HepG2 (cell line): ENCODE measurements around the gene CAMSAP1. TPM values are rescaled to one million over a fixed set of nuclear protein-coding genes. Genes with fewer than 3 reads are reported as not detected.

ENCODE experiments used
- ATAC-seq: fragments of 200-7000 bp; cut with Tn5 transposase; 3 replicates; pipeline ENCODE4 v1.9.1; 2020; ENCODE audit warnings: mild to moderate bottlenecking, moderate library complexity
- BruUV-seq: library from RNA; stranded (reverse); fragments of 400-500 nt; replicated peaks from 2 replicates; lab custom pipeline; 2021; lab: Mats Ljungman, UMichigan
- CTCF ChIA-PET: fragments of 300-600 bp; formaldehyde crosslinking; extraction: SDS; loops from one replicate; lab custom pipeline; 2021; ENCODE audit warnings: low total read pairs, inconsistent platforms, low intra/inter-chr PET ratio; lab: Yijun Ruan, JAX
- POLR2A ChIA-PET: fragments of 350-600 bp; sonication (Branson Sonifier 250); formaldehyde crosslinking; loops from one replicate; lab custom pipeline; 2020; ENCODE audit warnings: antibody characterized with exemption, inconsistent platforms; lab: Yijun Ruan, JAX
- DNase-seq: peaks from one replicate; pipeline ENCODE4 v3.0.0-alpha.2; 2015; ENCODE audit warnings: low spot score
- FAIRE-seq: peaks from 3 replicates; lab custom pipeline; 2011; peaks lifted over from hg19 to GRCh38; lab: Jason Lieb, UNC
- H2AFZ ChIP-seq: one replicate; pipeline ENCODE4 v1.6.1; 2011; ENCODE audit warnings: low read length, inconsistent platforms
- H3K27ac ChIP-seq: fragments of 300-600 bp; 3 replicates; pipeline ENCODE4 v1.8.0; 2011; ENCODE audit warnings: mixed run types, mild to moderate bottlenecking, mixed read lengths, low read length, inconsistent platforms; ENCODE audit not compliant: insufficient read depth; ENCODE audit errors: extremely low read length
- H3K27me3 ChIP-seq, 2 experiments: fragments of 200-600 bp in 1 of 2; 2 replicates in 1 of 2; 3 replicates in 1 of 2; pipeline versions ENCODE4 v1.6.0 to v1.8.0; 2011; ENCODE audit warnings: low read length in 2 of 2, mild to moderate bottlenecking in 2 of 2, moderate library complexity in 2 of 2, inconsistent platforms in 1 of 2; ENCODE audit not compliant: insufficient read depth in 2 of 2, control insufficient read depth in 1 of 2
- H3K36me3 ChIP-seq, 2 experiments: fragments of 200-600 bp in 1 of 2; replicated peaks in 1 of 2; 2 replicates in 1 of 2; 3 replicates in 1 of 2; pipeline versions ENCODE4 v1.5.1 to v1.8.0; 2011; ENCODE audit warnings: low read length in 2 of 2, inconsistent platforms in 1 of 2; ENCODE audit not compliant: insufficient read depth in 2 of 2, control insufficient read depth in 1 of 2
- H3K4me1 ChIP-seq: 2 replicates; pipeline ENCODE4 v1.5.1; 2012; ENCODE audit warnings: low read length, inconsistent platforms; ENCODE audit not compliant: insufficient read depth
- H3K4me2 ChIP-seq: 2 replicates; pipeline ENCODE4 v1.6.0; 2011; ENCODE audit warnings: low read depth, low read length, inconsistent platforms
- H3K4me3 ChIP-seq, 3 experiments: fragments of 200-600 bp in 1 of 3; sonication (generic), shearing (Covaris generic) in 1 of 3; replicated peaks in 1 of 3; 2 replicates each; pipeline ENCODE4 v1.5.1; 2011 to 2016; ENCODE audit warnings: low read length in 3 of 3, inconsistent platforms in 2 of 3, low read depth in 2 of 3, mild to moderate bottlenecking in 2 of 3, control low read depth in 1 of 3, mixed read lengths in 1 of 3; ENCODE audit not compliant: insufficient read depth in 1 of 3
- H3K79me2 ChIP-seq: one replicate; pipeline ENCODE4 v1.6.1; 2011; ENCODE audit warnings: low read length, inconsistent platforms; ENCODE audit not compliant: insufficient read depth
- H3K9ac ChIP-seq: 2 replicates; pipeline ENCODE4 v1.6.0; 2011; ENCODE audit warnings: mild to moderate bottlenecking, low read depth, low read length, inconsistent platforms; ENCODE audit not compliant: insufficient read depth
- H3K9me3 ChIP-seq: 2 replicates; pipeline ENCODE4 v1.5.1; 2012; ENCODE audit warnings: mild to moderate bottlenecking, low read length
- H4K20me1 ChIP-seq: 2 replicates; pipeline ENCODE4 v1.6.0; 2011; ENCODE audit warnings: inconsistent platforms, mild to moderate bottlenecking, low read length, moderate library complexity; ENCODE audit not compliant: insufficient read depth
- GTF2F1 ChIP-seq: fragments of 150-350 bp; IDR thresholded peaks from 2 replicates; pipeline ENCODE4 v1.6.1; 2014; ENCODE audit warnings: low read length
- HNF1B ChIP-seq: sonication (generic); formaldehyde crosslinking; IDR thresholded peaks from 2 replicates; pipeline ENCODE4 v1.5.1; 2020; ENCODE audit warnings: mild to moderate bottlenecking, moderate library complexity, missing genetic modification reagents
- JUND ChIP-seq: sonication (generic); formaldehyde crosslinking; IDR thresholded peaks from 2 replicates; pipeline ENCODE4 v1.8.0; 2022; ENCODE audit warnings: mild to moderate bottlenecking, missing genetic modification reagents
- NFIB ChIP-seq: sonication (generic); formaldehyde crosslinking; IDR thresholded peaks from 2 replicates; pipeline ENCODE4 v1.9.0; 2021; ENCODE audit warnings: missing genetic modification reagents, mild to moderate bottlenecking, borderline replicate concordance
- SPEN ChIP-seq: sonication (generic); formaldehyde crosslinking; IDR thresholded peaks from 2 replicates; pipeline ENCODE4 v1.5.1; 2020; ENCODE audit warnings: low read depth, mild to moderate bottlenecking, missing genetic modification reagents
- ZNF614 ChIP-seq: IDR thresholded peaks from 2 replicates; pipeline ENCODE4 v1.6.1; 2018; ENCODE audit warnings: missing biosample characterization, missing genetic modification reagents, inconsistent platforms, borderline replicate concordance
- WGBS: methylation state at CpG from one replicate; pipeline ENCODE4 v1.1.6; 2017; ENCODE audit warnings: low lambda C conversion rate; 5-methylcytosine and 5-hydroxymethylcytosine counted together
- in situ Hi-C: cut with HindIII; loops from 2 replicates; pipeline ENCODE4 v1.10.0; 2017; ENCODE audit warnings: low pct_unique_long_range_greater_than_20kb; ENCODE audit not compliant: extremely low pct_ligation_motif_present
- intact Hi-C: fragments of 100-400 bp; cut with micrococcal nuclease; formaldehyde crosslinking; loops from one replicate; pipeline ENCODE4 v1.10.0; 2022; ENCODE audit not compliant: unreplicated experiment
- polyA plus RNA-seq, 8 experiments: library from polyadenylated mRNA; depleted of rRNA in 3 of 8; stranded (reverse) in 7 of 8; unstranded in 1 of 8; fragments of >200 nt; fragmentation: Illumina TruSeq in 4 of 8; extraction: Trizol in 4 of 8; gene quantifications; 2 replicates each; pipeline versions ENCODE4 v1.2.1 to v1.2.3, GENCODE V29; 2011 to 2016; ENCODE audit warnings: low read depth in 4 of 8, missing spikeins in 1 of 8, mixed read lengths in 1 of 8; ENCODE audit not compliant: insufficient read depth in 1 of 8
- total RNA-seq, 5 experiments: library from RNA; depleted of rRNA; stranded (reverse); fragments of >200 nt; fragmentation: Illumina TruSeq; extraction: Trizol; gene quantifications; 2 replicates each; pipeline ENCODE4 v1.2.3, GENCODE V29; 2016; ENCODE audit warnings: low read depth in 1 of 5
- TF ChIP-seq, protein P1 (sequence below): fragments of 450-650 bp; IDR thresholded peaks from 2 replicates; pipeline ENCODE4 v1.6.1; 2017
- TF ChIP-seq, protein P2 (sequence below): sonication (generic); formaldehyde crosslinking; conservative IDR thresholded peaks from 2 replicates; pipeline ENCODE4 v1.4.0; 2020; ENCODE audit warnings: missing genetic modification reagents

The CAMSAP1 gene
- total and polyA plus RNA-seq, 2 of the 13 experiments (the other 11 are each of a cell fraction or from before 2014, with no cell fraction given), result 3.8 to 12.4 TPM

DNA sequence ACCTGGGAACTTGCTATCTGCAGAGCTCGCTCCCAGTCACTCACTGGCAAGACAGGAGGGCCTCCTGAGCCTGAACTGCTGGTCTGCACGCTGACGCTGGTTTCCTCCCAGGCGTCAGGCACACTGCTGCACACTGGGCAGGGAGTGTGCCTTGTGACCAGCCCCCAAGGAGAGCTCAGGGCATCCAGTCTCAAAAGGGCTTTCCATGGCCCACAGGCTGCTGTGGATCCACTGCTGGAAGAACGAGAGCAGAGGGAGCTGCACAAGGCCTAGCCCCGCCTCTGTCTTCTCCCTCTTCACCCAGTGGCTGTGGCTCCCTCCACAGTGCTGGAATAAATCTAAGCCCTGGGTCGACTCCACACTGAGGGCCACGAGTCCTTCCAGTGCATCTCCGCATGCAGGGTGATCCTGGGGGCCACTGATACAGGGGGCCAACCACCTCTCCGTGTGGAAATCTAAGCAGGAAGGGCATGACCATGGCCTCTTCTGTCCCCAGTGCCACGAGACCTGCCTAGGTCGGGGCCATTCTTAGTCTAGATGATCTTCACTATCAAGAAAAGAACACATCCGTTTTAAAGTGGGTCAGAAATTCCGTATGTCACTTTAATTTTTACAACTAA lies 93.6 kb downstream of the CAMSAP1 start:
- no peaks in the 10 kb centered on the region for H3K9me3 ChIP-seq
- no peak overlapping the region for H3K9ac ChIP-seq
- no peaks in the 10 kb centered on the region for H3K4me1 ChIP-seq
- FAIRE-seq (no peak), DNase-seq (no peak), ATAC-seq (no peak)
- CTCF ChIA-PET, result no interaction called here
- 89% methylated on average over 9 of the region's 14 CpGs for WGBS
- in situ Hi-C loops (no loop called here), intact Hi-C loops (no loop called here)
- H3K27ac ChIP-seq, result no peak overlapping the region
- no peaks in the 10 kb centered on the region for H4K20me1 ChIP-seq
- TF ChIP-seq HNF1B (CRISPR knock-in tag) (no peak), ZNF614 (CRISPR knock-in tag) (no peak), GTF2F1 (no peak), NFIB (CRISPR knock-in tag) (no peak), SPEN (CRISPR knock-in tag) (no peak), JUND (CRISPR knock-in tag) (no peak)
- TF ChIP-seq, protein P1, sequence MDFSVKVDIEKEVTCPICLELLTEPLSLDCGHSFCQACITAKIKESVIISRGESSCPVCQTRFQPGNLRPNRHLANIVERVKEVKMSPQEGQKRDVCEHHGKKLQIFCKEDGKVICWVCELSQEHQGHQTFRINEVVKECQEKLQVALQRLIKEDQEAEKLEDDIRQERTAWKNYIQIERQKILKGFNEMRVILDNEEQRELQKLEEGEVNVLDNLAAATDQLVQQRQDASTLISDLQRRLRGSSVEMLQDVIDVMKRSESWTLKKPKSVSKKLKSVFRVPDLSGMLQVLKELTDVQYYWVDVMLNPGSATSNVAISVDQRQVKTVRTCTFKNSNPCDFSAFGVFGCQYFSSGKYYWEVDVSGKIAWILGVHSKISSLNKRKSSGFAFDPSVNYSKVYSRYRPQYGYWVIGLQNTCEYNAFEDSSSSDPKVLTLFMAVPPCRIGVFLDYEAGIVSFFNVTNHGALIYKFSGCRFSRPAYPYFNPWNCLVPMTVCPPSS, result no peak
- TF ChIP-seq, protein P2, sequence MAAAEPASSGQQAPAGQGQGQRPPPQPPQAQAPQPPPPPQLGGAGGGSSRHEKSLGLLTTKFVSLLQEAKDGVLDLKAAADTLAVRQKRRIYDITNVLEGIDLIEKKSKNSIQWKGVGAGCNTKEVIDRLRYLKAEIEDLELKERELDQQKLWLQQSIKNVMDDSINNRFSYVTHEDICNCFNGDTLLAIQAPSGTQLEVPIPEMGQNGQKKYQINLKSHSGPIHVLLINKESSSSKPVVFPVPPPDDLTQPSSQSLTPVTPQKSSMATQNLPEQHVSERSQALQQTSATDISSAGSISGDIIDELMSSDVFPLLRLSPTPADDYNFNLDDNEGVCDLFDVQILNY (CRISPR knock-in tag), result no peak
- H3K79me2 ChIP-seq, result no peaks in the 10 kb centered on the region
- H3K4me2 ChIP-seq, result no peak overlapping the region
- H3K4me3 ChIP-seq, result no peak overlapping the region
- BruUV-seq, result no TSS peak
- H3K27me3 ChIP-seq, result no peaks in the 10 kb centered on the region
- H3K36me3 ChIP-seq, result peaks cover 21 to 81% of the 10 kb centered on the region in 2 experiments; a peak in 4 of 5 replicates
- POLR2A ChIA-PET, result no interaction called here
- no peak overlapping the region for H2AFZ ChIP-seq
